ENCODE data around the gene BCAS3.
"Not testable (repeated sequence)": the region's sequence is repeated elsewhere in the genome, so short reads cannot be mapped to it uniquely, and the experiment has no call there.

The BCAS3 gene

GRCh38 chr17:61239953-61240352, 562.3 kb downstream of the BCAS3 start:
- DNase-seq, result no peak

GRCh38 chr17:61240851-61241468, 563.3 kb downstream of the BCAS3 start:
- no peak for DNase-seq

GRCh38 chr17:61244988-61245387, 567.3 kb downstream of the BCAS3 start:
- not testable (repeated sequence) for DNase-seq

GRCh38 chr17:61245706-61246135, 568.1 kb downstream of the BCAS3 start:
- DNase-seq, result no peak

- DNase-seq, result no peak
These were observed 569.8 kb downstream of the BCAS3 start for GRCh38 chr17:61247439-61247838.

GRCh38 chr17:61248399-61248798, 570.7 kb downstream of the BCAS3 start:
- no peak for DNase-seq

- DNase-seq, result no peak
These were observed 572.1 kb downstream of the BCAS3 start for GRCh38 chr17:61249649-61250299.

- DNase-seq, result no peak
These were observed 572.8 kb downstream of the BCAS3 start for GRCh38 chr17:61250335-61250890.

GRCh38 chr17:61251939-61252865, 574.6 kb downstream of the BCAS3 start:
- DNase-seq, result no peak

- DNase-seq, result no peak
These were observed 575.7 kb downstream of the BCAS3 start for GRCh38 chr17:61253362-61253761.

GRCh38 chr17:61253937-61254574, 576.4 kb downstream of the BCAS3 start:
- no peak for DNase-seq

GRCh38 chr17:61254904-61255303, 577.3 kb downstream of the BCAS3 start:
- no peak for DNase-seq

GRCh38 chr17:61255647-61256046, 578.0 kb downstream of the BCAS3 start:
- DNase-seq, result no peak

- DNase-seq, result no peak
These were observed 581.7 kb downstream of the BCAS3 start for GRCh38 chr17:61259360-61259759.

GRCh38 chr17:61260071-61260797, 582.6 kb downstream of the BCAS3 start:
- DNase-seq, result no peak

- DNase-seq, result no peak
These were observed 583.5 kb downstream of the BCAS3 start for GRCh38 chr17:61261001-61261637.

GRCh38 chr17:61265397-61265796, 587.7 kb downstream of the BCAS3 start:
- no peak for DNase-seq

GRCh38 chr17:61267847-61268246, 590.2 kb downstream of the BCAS3 start:
- DNase-seq, result no peak

- no peak for DNase-seq
These were observed 597.7 kb downstream of the BCAS3 start for GRCh38 chr17:61275395-61275794.

GRCh38 chr17:61276806-61277205, 599.2 kb downstream of the BCAS3 start:
- no peak for DNase-seq

GRCh38 chr17:61279476-61280145, 602.0 kb downstream of the BCAS3 start:
- no peak for DNase-seq

Measured in stimulated activated CD4-positive, alpha-beta T cell treated with anti-CD3 and anti-CD28 coated beads, Interleukin-2, amount 100 ng/mL, for 24 hours (primary cell).